ACC112 (cell line): ENCODE results near the gene LSM12.
"Not testable (repeated sequence)": the region's sequence is repeated elsewhere in the genome, so short reads cannot be mapped to it uniquely, and the experiment has no call there.

Experiments
- H2AFZ ChIP-seq: fragments of 200-600 bp; sonication (generic); one replicate; pipeline ENCODE4 v1.6.0; 2017; ENCODE audit warnings: antibody characterized with exemption, low read length; ENCODE audit not compliant: unreplicated experiment
- H3K27ac ChIP-seq: fragments of 200-600 bp; sonication (generic); 2 replicates; pipeline ENCODE4 v1.5.1; 2014; ENCODE audit warnings: low read depth, mild to moderate bottlenecking, antibody characterized with exemption, low read length, moderate library complexity
- H3K27me3 ChIP-seq: fragments of 200-600 bp; sonication (generic); 2 replicates; pipeline ENCODE4 v1.6.1; 2014; ENCODE audit warnings: mild to moderate bottlenecking, antibody characterized with exemption, low read length, moderate library complexity, mixed read lengths; ENCODE audit not compliant: insufficient read depth
- H3K36me3 ChIP-seq: fragments of 200-600 bp; sonication (generic); 2 replicates; pipeline ENCODE4 v1.6.1; 2016; ENCODE audit warnings: mild to moderate bottlenecking, antibody characterized with exemption, low read length, moderate library complexity, mixed read lengths; ENCODE audit not compliant: insufficient read depth
- H3K4me1 ChIP-seq: fragments of 200-600 bp; sonication (generic); one replicate; pipeline ENCODE4 v1.6.1; 2016; ENCODE audit warnings: low read length, mixed read lengths; ENCODE audit not compliant: insufficient read depth, unreplicated experiment, control insufficient read depth
- H3K4me3 ChIP-seq: fragments of 200-600 bp; sonication (generic); 2 replicates; pipeline ENCODE4 v1.5.1; 2014; ENCODE audit warnings: mild to moderate bottlenecking, low read depth, low read length
- H3K79me2 ChIP-seq: fragments of 200-600 bp; sonication (generic); one replicate; pipeline ENCODE4 v1.6.0; 2016; ENCODE audit warnings: low read length; ENCODE audit not compliant: control insufficient read depth, unreplicated experiment, insufficient read depth

Gene LSM12

DNA sequence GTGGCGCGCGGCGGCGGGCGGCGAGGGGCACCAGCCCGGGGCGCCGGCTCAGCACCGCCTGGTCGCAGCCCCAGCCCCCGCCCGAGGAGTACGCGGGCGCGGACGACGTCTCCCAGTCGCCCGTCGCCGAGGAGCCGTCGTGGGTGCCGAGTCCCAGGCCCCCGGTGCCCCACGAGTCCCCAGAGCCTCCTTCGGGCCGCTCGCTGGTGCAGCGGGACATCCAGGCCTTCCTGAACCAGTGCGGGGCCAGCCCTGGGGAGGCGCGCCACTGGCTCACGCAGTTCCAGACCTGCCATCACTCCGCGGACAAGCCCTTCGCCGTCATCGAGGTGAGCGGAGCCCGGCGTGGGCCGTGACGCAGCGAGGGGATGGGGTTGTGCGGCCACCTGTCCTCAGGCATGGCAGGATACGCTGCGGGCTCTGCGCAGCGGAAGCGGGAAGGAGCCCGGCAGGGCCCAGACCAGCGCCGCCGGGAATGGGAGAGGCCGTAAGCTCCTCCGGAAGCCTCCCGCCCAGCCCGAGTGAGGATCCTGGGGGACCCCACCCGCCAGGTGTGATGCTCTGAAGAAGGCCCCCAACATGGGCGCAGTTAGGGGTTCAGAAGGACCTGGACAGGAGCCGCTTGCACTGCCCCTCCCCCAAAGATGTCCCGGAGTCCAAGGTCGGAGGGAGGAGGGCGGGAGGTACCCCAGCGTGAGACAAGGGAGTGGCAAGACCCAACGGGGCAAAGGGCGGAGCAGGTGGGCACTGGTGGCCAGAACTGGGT is 61.5 kb downstream of the LSM12 start:
- peaks cover 6% of the 10 kb centered on the region for H3K79me2 ChIP-seq
- peak overlapping the region; percentile 88 for H3K4me3 ChIP-seq
- H3K27ac ChIP-seq, result peak overlapping the region; percentile 15; the same call in 1 of the 2 replicates
- no peaks in the 10 kb centered on the region for H3K27me3 ChIP-seq
- H3K36me3 ChIP-seq, result no peaks in the 10 kb centered on the region
- no peak overlapping the region for H2AFZ ChIP-seq
- peaks cover 30% of the 10 kb centered on the region for H3K4me1 ChIP-seq

DNA sequence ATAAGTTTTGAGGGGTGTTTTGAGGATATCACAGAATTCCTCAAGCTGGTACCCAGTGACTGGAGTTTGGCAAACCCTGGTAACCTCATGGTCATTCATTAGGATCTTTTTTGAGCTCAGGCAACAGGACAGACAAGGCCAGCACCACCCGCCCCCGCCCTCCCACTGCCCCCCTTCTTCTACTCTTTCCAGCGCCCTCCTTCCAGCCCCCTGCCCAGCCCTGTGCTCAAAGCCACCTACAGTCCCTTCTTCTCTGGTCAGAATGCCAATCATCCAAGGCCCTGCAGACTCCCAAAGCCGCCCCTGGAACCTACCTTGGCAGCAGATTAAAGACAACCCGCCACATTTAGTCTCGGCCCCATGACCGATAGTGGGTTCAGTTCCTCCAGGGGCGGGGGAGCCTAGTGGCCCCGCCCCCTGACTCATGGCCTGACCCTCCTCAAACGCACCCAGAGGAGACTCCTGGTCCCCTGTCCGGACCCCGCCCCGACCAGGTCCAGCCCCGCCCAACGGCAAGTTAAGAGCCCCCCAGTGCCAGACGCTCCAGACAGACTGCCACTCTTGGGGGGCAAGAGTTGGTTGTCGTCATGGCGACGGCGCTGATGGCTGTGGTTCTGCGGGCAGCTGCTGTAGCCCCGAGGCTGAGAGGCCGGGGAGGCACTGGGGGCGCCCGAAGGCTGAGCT is 62.3 kb downstream of the LSM12 start, which contains the start of gene NAGS:
TSS of gene NAGS (plus strand) at position 546 of the 684 bp plus-strand sequence. CDS start at position 588, 42 bp downstream.
- Histone ChIP-seq H3K27me3 (no peaks in the 10 kb centered on the region), H3K36me3 (no peaks in the 10 kb centered on the region), H3K4me1 (peaks cover 31% of the 10 kb centered on the region), H3K4me3 (peak within 1 kb of the TSS; percentile 88), H3K79me2 (peaks cover 6% of the 10 kb centered on the region), H2AFZ (no peak within 1 kb of the TSS), H3K27ac (peak within 1 kb of the TSS; percentile 15; the same call in 1 of the 2 replicates)

DNA sequence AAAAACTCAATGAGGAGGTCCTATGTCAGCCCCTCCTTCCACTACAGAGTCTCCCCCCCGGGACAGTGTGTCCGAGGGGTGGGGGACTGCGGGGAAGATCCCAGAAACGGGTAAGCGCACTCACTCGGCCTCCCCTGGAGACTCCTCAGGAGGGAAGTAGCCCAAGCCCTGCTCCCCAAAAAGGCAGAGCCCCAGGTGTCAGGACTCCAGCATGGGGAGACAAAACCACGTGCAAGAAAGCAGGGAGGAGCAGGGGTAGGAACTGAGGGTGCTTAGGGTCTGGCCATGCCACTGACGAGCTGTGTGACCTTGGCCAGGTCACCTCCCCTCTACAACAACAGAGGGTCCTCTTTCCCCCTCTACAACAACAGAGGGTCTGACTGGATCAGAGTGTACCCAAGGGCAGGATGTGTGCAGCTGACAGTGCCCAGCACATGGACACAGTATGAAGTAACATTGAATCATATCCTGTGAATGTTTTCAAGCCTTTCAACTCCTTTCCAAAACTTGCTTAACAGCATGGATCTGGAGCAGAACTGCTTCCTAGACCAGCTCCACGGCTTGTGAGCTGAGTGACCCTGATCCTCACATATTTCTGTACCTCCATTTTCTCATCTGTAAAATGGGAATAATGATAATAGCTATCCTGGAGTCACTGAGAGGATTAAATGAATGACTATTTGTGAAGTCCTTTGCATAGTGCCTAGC is 64.2 kb downstream of the LSM12 start:
- H3K27ac ChIP-seq, result peak overlapping the region; percentile 50
- H2AFZ ChIP-seq, result no peak overlapping the region
- no peaks in the 10 kb centered on the region for H3K36me3 ChIP-seq
- H3K4me3 ChIP-seq, result no peak overlapping the region
- no peaks in the 10 kb centered on the region for H3K27me3 ChIP-seq
- H3K4me1 ChIP-seq, result peaks cover 33% of the 10 kb centered on the region
- peaks cover 6% of the 10 kb centered on the region for H3K79me2 ChIP-seq

DNA sequence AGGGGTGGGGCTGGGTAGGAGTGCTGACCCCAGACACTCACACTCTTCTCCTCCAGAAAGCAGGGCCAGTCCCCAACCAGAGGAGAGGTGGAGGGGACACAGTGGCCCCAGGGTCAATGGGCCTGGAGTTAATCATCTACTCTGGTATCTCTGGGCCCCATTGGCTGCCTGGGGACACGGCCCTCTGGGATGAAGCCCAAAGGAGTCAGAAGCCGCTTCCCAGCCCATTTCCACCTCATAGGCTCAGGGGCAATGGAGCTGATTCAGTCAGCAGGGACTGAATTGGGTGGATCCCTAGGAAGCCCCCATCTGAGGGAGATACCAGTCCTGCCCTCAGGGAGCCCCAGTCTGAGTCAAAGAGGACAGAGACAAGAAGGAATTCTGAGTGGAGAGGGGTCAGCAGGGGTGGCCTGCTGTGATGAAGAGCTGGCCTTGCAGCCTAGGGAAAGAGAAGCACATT is 65.0 kb downstream of the LSM12 start:
- no peak overlapping the region for H2AFZ ChIP-seq
- no peaks in the 10 kb centered on the region for H3K27me3 ChIP-seq
- peaks cover 6% of the 10 kb centered on the region for H3K79me2 ChIP-seq
- H3K36me3 ChIP-seq, result no peaks in the 10 kb centered on the region
- H3K27ac ChIP-seq, result peak overlapping the region; percentile 50; the same call in 1 of the 2 replicates
- H3K4me3 ChIP-seq, result no peak overlapping the region
- H3K4me1 ChIP-seq, result peaks cover 33% of the 10 kb centered on the region

DNA sequence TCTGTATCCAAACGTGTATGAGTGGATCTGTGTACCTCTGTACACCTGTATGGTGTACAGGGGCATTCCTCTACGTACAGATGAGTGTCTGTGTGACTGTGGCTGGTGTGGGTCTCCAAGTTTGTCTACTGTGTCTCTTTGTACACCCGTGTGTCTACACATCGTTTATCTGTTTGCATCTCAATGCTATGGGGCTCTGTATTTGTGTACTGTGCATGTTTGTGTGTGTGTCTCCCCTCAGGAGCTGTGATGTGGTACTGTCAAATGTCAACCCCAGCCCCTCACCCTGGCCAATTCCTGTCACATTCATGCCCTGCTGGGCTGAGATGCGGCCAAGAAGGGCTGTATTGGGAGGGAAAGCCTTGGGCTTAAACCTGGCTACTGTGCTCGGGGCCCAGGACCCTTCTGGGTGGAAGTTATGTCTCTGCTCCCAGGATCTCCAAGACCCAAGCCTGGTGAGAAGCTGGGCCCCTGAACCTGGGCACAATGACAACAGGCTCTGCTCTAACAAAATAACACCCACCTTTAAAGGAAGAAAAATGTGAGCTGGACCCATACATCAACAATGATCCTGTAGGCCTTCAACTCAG is 65.5 kb downstream of the LSM12 start:
- H3K4me3 ChIP-seq, result no peak overlapping the region

DNA sequence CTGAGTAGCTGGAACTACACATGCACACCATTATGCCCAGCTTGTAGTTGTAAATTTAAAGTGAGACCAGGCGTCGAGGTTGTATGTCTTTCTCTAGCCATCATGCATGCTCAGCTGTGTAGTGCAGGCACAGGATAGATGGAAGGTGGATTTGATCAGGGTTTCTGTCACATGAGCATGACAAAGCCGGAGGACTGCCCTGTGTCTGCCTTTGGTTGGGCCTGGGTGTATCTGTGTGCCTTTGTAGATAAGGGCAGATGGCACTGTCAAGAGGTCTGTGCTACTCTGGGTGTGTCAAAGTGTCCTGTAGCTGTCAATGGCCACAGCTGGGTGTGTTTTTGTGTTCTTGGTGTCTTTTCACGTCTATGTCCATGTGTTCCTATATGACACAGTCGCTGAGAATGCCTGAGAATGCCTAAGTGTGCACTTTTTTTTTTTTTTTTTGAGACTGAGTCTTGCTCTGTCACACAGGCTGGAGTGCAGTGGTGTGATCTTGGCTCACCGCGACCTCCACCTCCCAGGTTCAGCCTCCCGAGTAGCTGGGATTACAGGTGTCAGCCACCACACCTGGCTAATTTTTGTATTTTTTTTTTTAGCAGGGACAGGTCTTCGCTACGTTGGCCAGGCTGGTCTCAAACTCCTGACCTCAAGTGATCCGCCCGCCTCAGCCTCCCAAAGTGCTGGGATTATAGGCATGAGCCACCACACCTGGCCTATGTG is 66.2 kb downstream of the LSM12 start:
- H3K27ac ChIP-seq, result no peak overlapping the region
- H3K4me3 ChIP-seq, result no peak overlapping the region
- peaks cover 32% of the 10 kb centered on the region for H3K4me1 ChIP-seq
- no peak overlapping the region for H2AFZ ChIP-seq
- no peaks in the 10 kb centered on the region for H3K27me3 ChIP-seq
- H3K79me2 ChIP-seq, result peaks cover 2% of the 10 kb centered on the region
- H3K36me3 ChIP-seq, result no peaks in the 10 kb centered on the region

More for the DNA sequence above, 65.5 kb downstream of the LSM12 start:
- H3K27ac ChIP-seq, result peak overlapping the region; percentile 50; the same call in 1 of the 2 replicates
- H3K36me3 ChIP-seq, result no peaks in the 10 kb centered on the region
- no peaks in the 10 kb centered on the region for H3K27me3 ChIP-seq
- H3K4me1 ChIP-seq, result peaks cover 33% of the 10 kb centered on the region
- no peak overlapping the region for H2AFZ ChIP-seq
- H3K79me2 ChIP-seq, result peaks cover 6% of the 10 kb centered on the region

DNA sequence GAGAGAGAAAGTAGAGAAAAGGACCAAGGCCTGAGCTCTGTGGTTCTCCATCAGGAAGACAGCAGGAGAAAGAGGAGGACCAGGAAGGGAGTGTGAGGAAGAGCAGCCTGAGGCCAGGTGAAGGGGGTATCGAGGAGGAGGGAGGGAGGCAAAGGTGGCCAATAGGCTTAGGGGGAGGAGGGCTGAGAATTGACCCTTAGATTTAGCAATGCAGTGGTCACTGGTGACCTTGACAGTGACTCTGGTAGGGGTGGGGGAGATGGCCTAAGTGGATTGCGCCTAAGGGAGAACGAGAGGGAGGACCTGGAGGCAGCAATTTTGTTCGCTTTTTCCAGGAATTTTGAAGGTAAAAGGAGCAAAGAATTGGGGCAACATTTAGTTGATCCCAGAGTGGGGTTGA is 67.4 kb downstream of the LSM12 start:
- Histone ChIP-seq H3K36me3 (no peaks in the 10 kb centered on the region), H3K4me3 (no peak overlapping the region), H2AFZ (no peak overlapping the region), H3K27me3 (no peaks in the 10 kb centered on the region), H3K79me2 (no peaks in the 10 kb centered on the region), H3K27ac (no peak overlapping the region), H3K4me1 (peaks cover 33% of the 10 kb centered on the region)

DNA sequence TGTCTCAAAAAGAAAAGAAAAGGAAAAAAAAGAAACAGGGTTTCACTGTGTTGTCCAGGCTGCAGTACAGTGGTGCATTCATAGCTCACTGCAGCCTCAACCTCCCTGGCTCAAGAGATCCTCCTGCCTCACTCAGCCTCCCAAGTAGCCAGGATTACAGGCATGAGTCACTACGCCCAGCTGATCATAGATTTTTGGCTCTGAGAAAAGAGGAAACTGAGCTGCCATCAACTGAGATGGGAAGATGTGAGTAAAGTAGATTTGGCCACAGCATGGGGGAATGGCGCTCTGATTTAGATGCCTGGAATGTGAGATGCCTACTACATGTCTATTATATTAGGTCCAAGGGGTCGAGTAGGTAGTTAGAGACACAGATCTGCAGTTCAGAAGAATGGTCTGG is 67.9 kb downstream of the LSM12 start:
- H2AFZ ChIP-seq, result no peak overlapping the region
- peaks cover 33% of the 10 kb centered on the region for H3K4me1 ChIP-seq
- no peak overlapping the region for H3K4me3 ChIP-seq
- H3K36me3 ChIP-seq, result no peaks in the 10 kb centered on the region
- no peaks in the 10 kb centered on the region for H3K27me3 ChIP-seq
- no peak overlapping the region for H3K27ac ChIP-seq
- H3K79me2 ChIP-seq, result no peaks in the 10 kb centered on the region

DNA sequence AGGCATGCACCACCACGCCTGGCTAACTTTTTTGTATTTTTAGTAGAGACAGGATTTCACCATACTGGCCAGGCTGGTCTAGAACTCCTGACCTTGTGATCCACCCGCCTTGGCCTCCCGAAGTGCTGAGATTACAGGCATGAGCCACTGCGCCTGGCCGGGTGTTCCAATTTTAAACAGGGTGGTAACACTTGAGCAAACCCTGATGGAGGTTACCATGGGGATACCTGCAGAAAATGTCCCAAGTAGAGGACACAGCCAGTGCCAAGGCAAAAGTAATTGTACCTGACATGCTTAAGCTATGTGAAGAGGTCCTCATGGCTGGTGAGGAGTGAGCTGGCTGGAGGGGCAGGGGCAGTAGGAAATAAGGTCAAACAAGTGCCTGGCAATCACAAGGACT is 69.3 kb downstream of the LSM12 start:
- H3K79me2 ChIP-seq, H3K36me3 ChIP-seq: not testable (repeated sequence)

DNA sequence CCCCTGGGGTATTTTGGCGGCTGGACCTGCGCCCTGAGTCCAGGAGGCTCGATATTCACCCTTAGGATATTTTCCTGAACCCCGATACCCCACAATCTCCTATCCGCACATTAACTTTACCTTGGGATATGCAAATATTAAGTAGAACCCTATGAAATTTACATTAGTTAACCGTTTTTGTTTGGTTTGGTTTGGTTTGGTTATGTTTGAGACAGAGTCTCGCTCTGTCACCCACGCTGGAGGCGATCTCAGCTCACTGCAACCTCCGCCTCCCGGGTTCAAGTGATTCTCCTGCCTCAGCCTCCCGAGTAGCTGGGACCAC is 71.4 kb downstream of the LSM12 start:
- peak overlapping the region; percentile 97 for H2AFZ ChIP-seq
- H3K79me2 ChIP-seq, result no peaks in the 10 kb centered on the region
- peak overlapping the region; percentile 74 for H3K4me3 ChIP-seq

More for the DNA sequence above, 69.3 kb downstream of the LSM12 start:
- not testable (repeated sequence) for H3K27me3 ChIP-seq, H3K27ac ChIP-seq, H2AFZ ChIP-seq, H3K4me3 ChIP-seq
- peaks cover 25% of the 10 kb centered on the region for H3K4me1 ChIP-seq

More for the DNA sequence above, 71.4 kb downstream of the LSM12 start:
- peaks cover 14% of the 10 kb centered on the region for H3K4me1 ChIP-seq
- H3K36me3 ChIP-seq, result no peaks in the 10 kb centered on the region
- no peaks in the 10 kb centered on the region for H3K27me3 ChIP-seq
- H3K27ac ChIP-seq, result no peak overlapping the region
